ENCODE measurements around the gene BMPR1B. TPM values are rescaled to one million over a fixed set of nuclear protein-coding genes. Genes with fewer than 3 reads are reported as not detected.

The BMPR1B gene
- total and polyA plus RNA-seq, 2 of the 4 experiments (the other 2 are of a cell fraction) = 0.24 to 0.90 TPM

DNA sequence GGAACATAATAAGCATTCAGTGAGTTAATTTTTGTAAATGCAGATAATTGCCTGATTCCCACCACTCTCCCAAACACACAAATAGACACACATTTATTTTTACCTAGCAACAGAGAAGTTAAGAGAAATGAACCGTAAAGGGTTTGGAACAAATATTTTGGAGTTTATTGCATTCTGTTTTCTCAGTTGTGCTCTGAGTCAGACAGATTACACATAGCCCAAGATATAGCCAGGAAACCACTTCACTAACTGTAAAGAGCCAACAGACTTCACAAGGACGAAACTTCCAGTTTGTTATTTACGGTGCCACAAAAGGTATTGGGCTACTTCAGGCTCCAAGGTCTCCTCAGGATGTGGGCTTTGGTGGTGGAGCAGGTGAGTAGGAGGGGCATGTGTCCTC, 217.0 kb downstream of the BMPR1B start:
- no peak overlapping the region; the same call in 1 of the 2 replicates for H3K27ac ChIP-seq (ENCODE audit: insufficient read depth, low read length)
- no peak overlapping the region for H2BK120ac ChIP-seq (ENCODE audit: low read depth, low read length)
- CTCF ChIA-PET = no interaction called here
- no peak overlapping the region for H2AK5ac ChIP-seq (ENCODE audit: low read depth, low read length)
- POLR2A ChIA-PET (ENCODE audit: unreplicated experiment) = no interaction called here
- ATAC-seq (ENCODE audit: low read depth) = 0 out of 2 replicates have a peak, but pooled peaks have one; percentile 32
- H3K4ac ChIP-seq (ENCODE audit: low read depth, low read length) = no peak overlapping the region
- H2BK20ac ChIP-seq (ENCODE audit: low read depth, low read length) = no peak overlapping the region
- no peak overlapping the region for H3K4me3 ChIP-seq (ENCODE audit: insufficient read depth, low read depth, low read length)
- no peak overlapping the region for H2AK9ac ChIP-seq (replicated peaks; ENCODE audit: low read depth, low read length, poor library complexity)
- no peaks in the 10 kb centered on the region for H3K36me3 ChIP-seq (ENCODE audit: control insufficient read depth, insufficient read depth, low read length)
- in situ Hi-C loops (cut with MboI; ENCODE audit: low sequenced_read_pairs) (no loop called here), intact Hi-C loops (cut with micrococcal nuclease) (no loop called here), dilution Hi-C loops (cut with HindIII; ENCODE audit: low sequenced_read_pairs, unreplicated experiment) (no loop called here)
- H2BK5ac ChIP-seq (ENCODE audit: low read depth, low read length, poor library complexity, severe bottlenecking) = no peak overlapping the region
- TF ChIP-seq, protein P1, sequence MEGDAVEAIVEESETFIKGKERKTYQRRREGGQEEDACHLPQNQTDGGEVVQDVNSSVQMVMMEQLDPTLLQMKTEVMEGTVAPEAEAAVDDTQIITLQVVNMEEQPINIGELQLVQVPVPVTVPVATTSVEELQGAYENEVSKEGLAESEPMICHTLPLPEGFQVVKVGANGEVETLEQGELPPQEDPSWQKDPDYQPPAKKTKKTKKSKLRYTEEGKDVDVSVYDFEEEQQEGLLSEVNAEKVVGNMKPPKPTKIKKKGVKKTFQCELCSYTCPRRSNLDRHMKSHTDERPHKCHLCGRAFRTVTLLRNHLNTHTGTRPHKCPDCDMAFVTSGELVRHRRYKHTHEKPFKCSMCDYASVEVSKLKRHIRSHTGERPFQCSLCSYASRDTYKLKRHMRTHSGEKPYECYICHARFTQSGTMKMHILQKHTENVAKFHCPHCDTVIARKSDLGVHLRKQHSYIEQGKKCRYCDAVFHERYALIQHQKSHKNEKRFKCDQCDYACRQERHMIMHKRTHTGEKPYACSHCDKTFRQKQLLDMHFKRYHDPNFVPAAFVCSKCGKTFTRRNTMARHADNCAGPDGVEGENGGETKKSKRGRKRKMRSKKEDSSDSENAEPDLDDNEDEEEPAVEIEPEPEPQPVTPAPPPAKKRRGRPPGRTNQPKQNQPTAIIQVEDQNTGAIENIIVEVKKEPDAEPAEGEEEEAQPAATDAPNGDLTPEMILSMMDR (conservative IDR thresholded peaks at IDR 0.05; ENCODE audit: low read depth, low read length) = no peak
- TF ChIP-seq, protein P2, sequence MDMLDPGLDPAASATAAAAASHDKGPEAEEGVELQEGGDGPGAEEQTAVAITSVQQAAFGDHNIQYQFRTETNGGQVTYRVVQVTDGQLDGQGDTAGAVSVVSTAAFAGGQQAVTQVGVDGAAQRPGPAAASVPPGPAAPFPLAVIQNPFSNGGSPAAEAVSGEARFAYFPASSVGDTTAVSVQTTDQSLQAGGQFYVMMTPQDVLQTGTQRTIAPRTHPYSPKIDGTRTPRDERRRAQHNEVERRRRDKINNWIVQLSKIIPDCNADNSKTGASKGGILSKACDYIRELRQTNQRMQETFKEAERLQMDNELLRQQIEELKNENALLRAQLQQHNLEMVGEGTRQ (IDR thresholded peaks at IDR 0.05; ENCODE audit: low read depth, low read length) = no peak
- no peak; the same call in 1 of the 2 replicates for TF ChIP-seq RFX5 (IDR thresholded peaks at IDR 0.05; ENCODE audit: low read depth, low read length)
- H3K9me3 ChIP-seq (ENCODE audit: control insufficient read depth, insufficient read depth, low read length) = no peaks in the 10 kb centered on the region
- H2BK15ac ChIP-seq (ENCODE audit: low read depth, low read length) = no peak overlapping the region
- DNase-seq = peak; percentile 48
- H3K27me3 ChIP-seq (ENCODE audit: control insufficient read depth, insufficient read depth, low read length) = no peaks in the 10 kb centered on the region
- no peaks in the 10 kb centered on the region for H3K9me1 ChIP-seq (ENCODE audit: insufficient read depth, low read length)
- no peak overlapping the region for H3K14ac ChIP-seq (replicated peaks; ENCODE audit: low read depth, low read length)
- H3K56ac ChIP-seq (ENCODE audit: extremely low read depth, insufficient read depth, low read length) = no peak overlapping the region
- H4K5ac ChIP-seq (ENCODE audit: low read depth, low read length) = no peak overlapping the region
- H3K23ac ChIP-seq (ENCODE audit: low read depth, low read length) = no peak overlapping the region
- BruUV-seq (replicated peaks) = no TSS peak
- no peak overlapping the region for H2AFZ ChIP-seq (replicated peaks; ENCODE audit: low read length, poor library complexity)
- H3K4me1 ChIP-seq (ENCODE audit: control insufficient read depth, insufficient read depth, low read length) = 0 out of 2 replicates have a peak, but pooled peaks cover 1% of the 10 kb centered on the region
- H3K79me1 ChIP-seq (ENCODE audit: low read depth in 1 of 2, low read length in 2 of 2) = no peaks in the 10 kb centered on the region
- no peak overlapping the region for H3K4me2 ChIP-seq (ENCODE audit: low read depth, low read length)
- no peak overlapping the region for H4K91ac ChIP-seq (ENCODE audit: insufficient read depth, low read depth, low read length)
- H4K8ac ChIP-seq (ENCODE audit: low read depth in 2 of 2, low read length in 2 of 2) = no peak overlapping the region
- no CpG with 5 or more reads among the region's 3 CpGs for WGBS, 2 experiments (ENCODE audit: extremely low coverage in 2 of 2, insufficient read length in 1 of 2)
- no peak overlapping the region for H3K9ac ChIP-seq (ENCODE audit: low read depth, low read length)
- H3K18ac ChIP-seq (ENCODE audit: low read depth, low read length) = 0 out of 2 replicates have a peak overlapping the region, but pooled peaks have one; percentile 52
- no peaks in the 10 kb centered on the region for H4K20me1 ChIP-seq (ENCODE audit: insufficient read depth, low read length)

All from IMR-90 (cell line).